GM21360 (cell line): ENCODE results near the gene EXOC2.
"Not testable (repeated sequence)": the region's sequence is repeated elsewhere in the genome, so short reads cannot be mapped to it uniquely, and the experiment has no call there.

Experiments
- ATAC-seq: cut with Tn5 transposase; IDR thresholded peaks from one replicate; pipeline ENCODE4 v1.9.1; 2021; ENCODE audit warnings: mild to moderate bottlenecking, moderate library complexity; ENCODE audit not compliant: unreplicated experiment

The EXOC2 gene

DNA sequence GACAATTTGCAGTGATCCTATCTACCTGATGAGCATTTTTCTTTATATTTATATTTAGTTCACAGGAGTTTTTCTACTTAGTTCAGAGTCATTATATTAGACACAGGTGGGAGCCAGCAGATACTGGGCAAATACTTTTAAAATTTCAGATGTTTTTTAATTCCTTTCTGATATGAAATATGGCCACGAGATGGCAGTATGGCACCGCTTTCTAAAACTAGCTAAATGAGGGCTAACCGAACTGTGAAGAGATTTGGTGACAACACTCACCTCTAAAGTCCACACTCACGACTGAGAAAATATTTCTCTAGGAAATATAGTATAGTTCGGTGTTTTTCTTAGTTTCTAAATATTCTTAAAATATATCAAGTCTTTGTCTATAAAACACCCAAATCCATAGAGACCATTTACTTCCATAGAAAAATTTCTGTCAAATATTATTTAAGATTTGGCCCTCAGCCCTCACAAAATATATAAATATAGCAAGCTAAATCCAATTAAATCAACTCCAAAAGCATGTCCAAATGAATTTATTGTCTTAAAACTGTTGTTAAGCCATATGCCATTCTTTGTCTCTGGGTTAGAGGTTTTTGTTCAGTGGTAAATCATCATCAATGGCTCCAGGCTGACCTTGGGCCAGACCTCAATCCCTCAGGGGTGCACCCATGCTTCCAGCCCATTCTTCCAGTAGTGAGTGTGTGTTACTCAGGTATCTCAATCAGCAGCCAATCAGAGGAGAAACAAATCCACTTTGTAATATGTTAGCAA is 99.6 kb downstream of the EXOC2 start:
- ATAC-seq, result no peak

DNA sequence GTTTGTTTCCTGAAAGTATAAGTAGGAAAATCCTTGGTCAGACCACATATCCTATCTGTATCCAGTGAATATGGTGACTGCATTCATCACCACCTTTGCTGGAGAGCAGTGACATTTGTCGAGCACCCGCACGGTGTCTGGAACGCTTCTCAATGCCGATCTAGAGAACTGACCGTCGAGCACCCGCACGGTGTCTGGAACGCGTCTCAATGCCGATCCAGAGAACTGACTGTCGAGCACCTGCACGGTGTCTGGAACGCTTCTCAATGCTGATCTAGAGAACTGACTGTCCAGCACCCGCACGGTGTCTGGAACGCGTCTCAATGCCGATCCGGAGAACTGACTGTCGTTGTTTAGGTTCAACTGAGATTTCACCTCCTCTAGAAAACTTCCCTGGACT is 103.8 kb downstream of the EXOC2 start:
- no peak for ATAC-seq

GRCh38 chr6:586553-586952 is 106.4 kb downstream of the EXOC2 start:
- no peak for ATAC-seq

GRCh38 chr6:583635-584034 is 109.3 kb downstream of the EXOC2 start:
- no peak for ATAC-seq

GRCh38 chr6:583116-583515 is 109.8 kb downstream of the EXOC2 start:
- ATAC-seq, result no peak

DNA sequence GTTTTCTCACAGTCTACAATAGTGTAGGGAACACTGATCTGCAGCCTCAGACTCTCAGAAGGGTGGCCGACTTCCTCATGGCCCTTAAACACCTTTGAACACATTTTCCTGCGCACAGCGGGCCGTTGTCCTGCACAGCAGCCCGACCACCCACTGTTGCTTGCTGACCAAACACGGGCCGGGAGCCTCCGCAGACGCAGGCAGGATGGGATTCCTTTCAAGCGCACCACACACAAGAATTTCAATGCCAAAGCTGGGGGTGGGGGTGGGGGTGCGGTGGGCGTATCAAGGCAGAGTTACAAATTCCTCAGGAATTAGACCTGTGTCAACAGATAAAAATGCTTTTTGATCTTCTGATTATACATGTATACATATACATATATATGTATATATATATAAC is 110.6 kb downstream of the EXOC2 start:
- no peak for ATAC-seq

DNA sequence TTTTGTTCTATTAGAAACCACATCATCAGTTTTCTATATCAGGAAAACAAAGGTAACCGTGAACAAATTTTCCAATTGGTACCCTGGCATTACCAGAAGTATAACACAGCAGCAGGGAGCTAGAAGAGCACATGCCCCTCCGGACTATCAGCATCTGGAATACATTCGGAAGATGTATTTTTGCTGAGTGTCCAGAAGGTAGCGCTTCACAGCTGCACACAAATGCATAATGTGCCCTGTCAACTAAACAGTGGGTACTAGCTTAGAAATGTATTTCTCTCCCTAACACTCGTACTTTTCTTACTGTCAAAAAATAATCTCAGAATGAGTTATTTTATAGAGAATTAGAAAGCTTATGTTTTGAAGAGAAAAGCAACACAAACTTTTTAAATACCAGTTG is 113.6 kb downstream of the EXOC2 start:
- ATAC-seq, result no peak

DNA sequence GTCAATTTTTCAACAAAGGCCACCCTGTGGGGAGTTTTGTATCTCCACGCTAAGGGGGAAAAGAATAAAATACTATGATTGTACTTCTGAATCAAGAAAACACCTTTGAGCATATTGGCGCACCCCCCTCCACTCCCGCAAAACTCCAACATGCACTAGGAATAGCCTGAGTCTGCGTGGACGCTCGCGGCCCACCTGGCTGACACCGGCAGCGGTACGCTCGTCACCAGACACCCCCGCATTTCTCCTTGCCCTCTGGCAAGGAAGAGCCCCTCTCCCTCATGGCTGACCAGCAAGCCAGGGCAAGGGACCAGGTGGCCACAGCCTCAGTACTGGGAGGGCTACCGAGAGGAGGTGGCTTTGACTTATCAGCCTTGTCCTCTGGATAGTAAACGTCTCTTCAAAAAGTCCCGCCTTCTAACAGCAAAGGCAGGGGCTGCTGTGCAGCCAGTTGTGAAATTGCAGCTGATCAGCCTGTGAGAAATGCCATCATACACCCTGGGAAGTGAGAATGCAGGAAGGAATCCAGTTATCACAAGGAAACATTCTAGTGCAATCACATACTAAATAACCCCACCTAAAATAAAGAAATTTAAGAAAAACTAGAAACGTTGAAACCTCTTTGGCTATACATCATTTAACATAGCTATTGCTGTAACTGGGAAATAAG is 120.2 kb downstream of the EXOC2 start:
- ATAC-seq, result no peak

DNA sequence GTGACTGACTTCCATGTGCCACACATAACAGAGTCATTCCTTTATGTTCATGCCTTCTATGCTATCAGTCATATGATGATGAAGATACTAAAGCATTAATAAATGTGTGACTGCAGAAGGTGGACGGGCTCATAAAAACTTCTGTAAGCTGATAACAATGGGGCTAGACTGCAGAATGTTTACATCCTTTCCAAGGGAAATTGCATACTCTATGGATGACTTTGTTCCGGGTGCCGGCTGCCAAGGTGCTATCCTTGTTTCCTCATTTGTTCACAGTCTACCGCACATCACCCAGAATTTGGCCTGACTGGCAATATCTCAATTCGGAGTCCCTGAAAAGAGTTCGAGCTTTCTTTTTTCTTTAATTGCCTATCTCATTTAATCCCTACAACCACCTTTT is 121.0 kb downstream of the EXOC2 start:
- ATAC-seq, result no peak

DNA sequence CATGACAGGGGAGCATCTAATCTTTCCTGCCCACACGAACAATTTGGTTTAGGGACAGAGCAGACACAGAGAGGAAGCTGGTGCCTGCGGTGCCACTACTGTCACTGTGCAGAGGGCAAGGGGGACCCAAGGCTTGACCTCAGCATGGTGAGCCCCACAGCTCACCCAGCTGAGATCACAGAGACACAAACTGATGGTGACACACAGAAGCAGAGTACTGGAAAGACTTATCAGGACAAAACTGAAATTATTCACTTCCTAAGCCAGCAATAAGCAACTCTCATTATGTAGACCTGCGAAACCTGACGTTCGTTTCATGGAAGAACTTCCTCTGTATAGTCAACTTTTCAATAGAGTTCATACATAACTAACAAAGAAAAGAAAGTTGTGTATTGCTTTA is 122.1 kb downstream of the EXOC2 start:
- ATAC-seq, result no peak

- ATAC-seq, result no peak
Measured at GRCh38 chr6:568954-569523, 123.9 kb downstream of the EXOC2 start.

DNA sequence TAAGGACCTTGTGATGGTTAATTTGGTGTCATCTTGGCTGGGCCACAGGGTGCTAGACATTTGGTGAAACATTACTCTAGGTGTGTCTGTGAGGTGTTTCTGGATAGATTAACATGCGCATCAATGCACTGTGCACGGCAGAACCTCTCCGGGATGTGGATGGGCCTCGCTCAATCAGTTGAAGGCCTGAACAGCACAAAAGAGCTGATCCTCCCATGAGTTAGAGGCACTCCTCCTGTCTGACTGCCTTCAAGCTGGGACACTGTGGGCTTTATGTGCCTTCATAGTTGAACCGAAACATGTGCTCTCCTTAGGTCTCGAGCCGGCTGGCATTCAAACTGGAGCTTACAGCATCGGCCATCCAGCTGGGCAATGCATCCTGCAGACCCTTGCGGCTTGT is 124.9 kb downstream of the EXOC2 start:
- ATAC-seq, result no peak

DNA sequence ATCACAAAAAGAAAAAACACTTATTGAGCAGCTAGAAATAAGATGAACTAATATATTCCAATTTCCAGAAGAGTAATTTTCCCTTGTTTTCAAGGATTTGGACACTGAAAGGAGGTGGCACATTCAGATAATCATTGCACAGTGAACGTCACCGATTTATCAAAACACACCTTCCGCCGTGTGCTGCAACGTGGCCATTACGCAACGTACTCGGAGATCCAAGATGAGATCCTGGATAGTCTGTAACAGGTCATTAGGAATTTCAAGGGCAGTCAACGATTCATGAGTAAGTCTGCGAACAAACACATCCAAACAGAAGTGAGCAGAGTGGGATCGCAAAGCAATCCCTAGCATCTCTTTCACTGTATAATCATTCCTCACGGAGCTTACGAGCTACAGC is 129.1 kb downstream of the EXOC2 start:
- ATAC-seq, result no peak

- no peak for ATAC-seq
Measured at GRCh38 chr6:562052-562676, 130.8 kb downstream of the EXOC2 start.

- not testable (repeated sequence) for ATAC-seq
Measured at GRCh38 chr6:561335-561734, 131.6 kb downstream of the EXOC2 start.

- no peak for ATAC-seq
Measured at GRCh38 chr6:558959-559358, 134.0 kb downstream of the EXOC2 start.

DNA sequence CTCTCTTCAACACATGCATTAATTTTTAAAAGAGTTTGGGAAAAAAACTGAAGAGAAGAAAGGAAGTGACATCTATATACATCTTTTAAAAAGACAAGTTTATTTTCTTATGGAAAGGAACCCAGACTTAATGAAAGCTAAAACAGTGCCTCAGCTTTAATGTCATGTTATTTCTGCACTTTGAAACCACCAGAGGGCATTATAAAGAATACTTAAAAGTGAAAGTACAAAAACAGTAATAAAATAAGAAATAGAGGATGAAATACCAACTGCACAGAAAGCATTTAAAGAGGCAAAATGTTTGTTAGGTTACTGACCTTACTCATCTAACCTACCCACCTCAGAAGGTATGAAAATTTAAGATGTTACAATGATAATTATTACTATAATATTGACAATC is 134.8 kb downstream of the EXOC2 start:
- ATAC-seq, result no peak

GRCh38 chr6:551829-552350 is 141.0 kb downstream of the EXOC2 start:
- no peak for ATAC-seq

DNA sequence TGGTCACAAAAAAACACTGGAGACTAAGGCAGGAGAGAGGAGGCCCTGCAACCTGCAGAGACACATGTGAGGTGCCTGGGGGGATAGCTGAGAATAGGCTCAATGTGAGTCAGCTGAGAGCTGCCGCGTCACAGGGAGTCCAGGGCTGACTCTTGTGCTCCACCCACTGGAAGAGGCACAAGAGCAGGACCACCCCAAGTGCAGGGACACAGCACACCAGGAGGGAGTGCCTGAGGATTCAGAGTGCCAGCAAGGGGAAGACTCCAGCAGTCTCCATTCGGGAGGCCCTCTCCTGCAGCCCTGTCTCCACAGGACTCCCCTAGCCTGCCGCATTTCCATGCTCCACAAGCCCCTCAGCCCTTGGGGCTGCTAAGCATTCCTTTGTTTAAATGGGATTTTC is 141.5 kb downstream of the EXOC2 start:
- no peak for ATAC-seq

- ATAC-seq, result no peak
Measured at GRCh38 chr6:549906-550305, 143.0 kb downstream of the EXOC2 start.

DNA sequence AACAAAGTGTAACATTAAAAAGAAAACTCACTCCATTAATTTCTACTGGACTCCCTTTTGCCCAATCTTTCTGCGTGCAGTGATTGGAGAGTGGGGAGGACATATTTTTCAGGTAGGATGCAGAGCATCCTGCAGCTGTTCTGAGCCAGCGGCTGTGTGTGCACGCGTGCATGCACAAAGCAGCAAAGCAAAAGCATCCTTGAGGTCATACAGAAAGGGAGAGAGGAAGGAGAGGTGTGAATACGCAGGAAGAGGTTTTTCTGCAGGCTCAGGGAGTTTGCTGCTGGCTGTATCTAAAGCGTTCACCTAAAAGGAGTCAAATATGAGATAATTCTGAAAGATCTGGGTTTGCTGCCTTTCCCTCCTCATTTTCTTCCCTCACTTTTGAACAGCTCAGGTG is 144.4 kb downstream of the EXOC2 start:
- ATAC-seq, result no peak

- ATAC-seq, result no peak
Measured at GRCh38 chr6:548091-548490, 144.8 kb downstream of the EXOC2 start.
